Testis (tissue), 3 donors: ENCODE measurements around the gene RFX2. TPM values are rescaled to one million over a fixed set of nuclear protein-coding genes. Genes with fewer than 3 reads are reported as not detected.
A peak's percentile ranks its signal among the peaks of the same experiment; 100 is the strongest.

Source experiments
- DNase-seq: peaks from one replicate; pipeline ENCODE4 v3.0.0-alpha.2; 2019
- H3K27ac ChIP-seq, 2 donors: fragments of 200-600 bp; sonication (generic); one replicate each; pipeline ENCODE4 v1.5.1; 2019
- H3K27me3 ChIP-seq: fragments of 200-600 bp; sonication (generic); one replicate; pipeline ENCODE4 v1.5.1; 2019
- H3K36me3 ChIP-seq: fragments of 200-600 bp; sonication (generic); one replicate; pipeline ENCODE4 v1.5.1; 2017; ENCODE audit warnings: low read depth; ENCODE audit errors: missing control alignments
- H3K4me1 ChIP-seq: fragments of 200-600 bp; sonication (generic); one replicate; pipeline ENCODE4 v1.5.1; 2019
- H3K4me3 ChIP-seq, 2 donors: fragments of 200-600 bp; sonication (generic); one replicate each; pipeline ENCODE4 v1.5.1; 2017 to 2019
- H3K9me3 ChIP-seq: fragments of 200-600 bp; sonication (generic); one replicate; pipeline ENCODE4 v1.5.1; 2017
- CTCF ChIP-seq, 3 experiments: fragments of 450-650 bp in 2 of 3; fragments of 200-600 bp in 1 of 3; sonication (generic) in 1 of 3; IDR thresholded peaks; one replicate each; pipeline ENCODE4 v1.5.1; 2016 to 2019; ENCODE audit warnings: antibody characterized with exemption in 3 of 3, mild to moderate bottlenecking in 2 of 3, moderate library complexity in 1 of 3
- POLR2A ChIP-seq: fragments of 450-650 bp; IDR thresholded peaks from one replicate; pipeline ENCODE4 v1.6.1; 2017; ENCODE audit warnings: antibody characterized with exemption, mild to moderate bottlenecking, moderate library complexity
- WGBS, 2 donors: methylation state at CpG; one replicate each; pipeline ENCODE4 v1.1.5; 2018; 5-methylcytosine and 5-hydroxymethylcytosine counted together
- intact Hi-C: fragments of 100-400 bp; cut with DNase I; formaldehyde crosslinking; loops from one replicate; pipeline ENCODE4 v1.15.1; 2023; ENCODE audit warnings: low total_unique reads
- polyA plus RNA-seq: library from polyadenylated mRNA; stranded (reverse); fragments of 350-450 nt; fragmentation: Illumina TruSeq; extraction: RNeasy Lipid Tissue Mini Kit (QIAGEN cat#74804); gene quantifications from one replicate; pipeline ENCODE4 v1.2.3, GENCODE V29; 2014; ENCODE audit warnings: low read depth, low replicate concordance; ENCODE audit not compliant: insufficient read depth
- total RNA-seq, 2 donors: library from RNA; depleted of rRNA; stranded (reverse); fragments of >200 nt; gene quantifications; one replicate each; pipeline ENCODE4 v1.2.3, GENCODE V29; 2016

Gene RFX2
- total and polyA plus RNA-seq, 3 donors from 2014 or later: 92.9 to 197 (median 127) TPM

DNA sequence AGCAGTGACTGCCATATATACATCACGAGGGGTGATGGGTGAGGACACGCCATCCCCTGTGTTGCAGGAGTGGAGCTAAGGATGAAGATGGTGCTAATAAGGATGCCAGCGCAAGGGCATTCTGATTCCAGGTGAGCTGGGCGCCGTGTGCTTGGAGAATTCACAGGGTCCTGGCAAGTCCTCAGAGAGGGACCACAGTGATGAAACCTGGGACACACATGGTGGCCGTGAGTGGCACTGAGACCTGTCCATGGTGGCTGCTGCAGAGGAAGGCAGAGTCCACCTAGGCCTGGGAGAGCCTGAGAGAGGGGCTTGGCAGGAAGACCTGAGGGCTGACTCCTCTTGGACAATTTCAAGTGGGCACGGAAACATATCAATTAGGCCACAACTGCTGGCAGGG, 65.2 kb downstream of the RFX2 start:
- Histone ChIP-seq H3K36me3 (no peaks in the 10 kb centered on the region), H3K4me1 (peaks cover 2% of the 10 kb centered on the region), H3K27me3 (no peaks in the 10 kb centered on the region), H3K9me3 (no peaks in the 10 kb centered on the region), H3K27ac (no peak overlapping the region), H3K4me3 (no peak overlapping the region)
- DNase-seq: peak; percentile 10
- WGBS, 2 donors: 93 to 95% methylated on average over 7 of the region's 7 CpGs
- intact Hi-C loops: loop anchor here (5.0 kb wide), 1 partner anchor 82 kb away; no protein-coding TSS in a partner anchor
- no peak for TF ChIP-seq POLR2A
- no peak for TF ChIP-seq CTCF (IDR thresholded peaks at IDR 0.05)

- no peak for TF ChIP-seq CTCF (IDR thresholded peaks at IDR 0.05)
Observed at GRCh38 chr19:6044056-6044805, 66.1 kb downstream of the RFX2 start.

GRCh38 chr19:6042776-6043726, 67.2 kb downstream of the RFX2 start:
- Histone ChIP-seq H3K27me3 (no peaks in the 10 kb centered on the region), H3K27ac (no peak overlapping the region), H3K9me3 (no peaks in the 10 kb centered on the region), H3K4me1 (no peaks in the 10 kb centered on the region), H3K36me3 (no peaks in the 10 kb centered on the region), H3K4me3 (no peak overlapping the region)
- TF ChIP-seq CTCF (IDR thresholded peaks at IDR 0.05) (no peak), POLR2A (no peak)
- intact Hi-C loops: no loop called here
- peak; percentile 7 for DNase-seq
- WGBS, 2 donors: 88 to 96% methylated on average over 6 to 12 of the region's 12 CpGs

More at GRCh38 chr19:6044056-6044805, 66.1 kb downstream of the RFX2 start:
- 88 to 90% methylated on average over 21 of the region's 21 CpGs for WGBS, 2 donors
- DNase-seq: peak; percentile 7
- intact Hi-C loops: no loop called here
- H3K9me3 ChIP-seq: no peaks in the 10 kb centered on the region
- peaks cover 2% of the 10 kb centered on the region for H3K4me1 ChIP-seq
- no peak overlapping the region for H3K27ac ChIP-seq
- no peaks in the 10 kb centered on the region for H3K27me3 ChIP-seq
- no peak overlapping the region for H3K4me3 ChIP-seq
- H3K36me3 ChIP-seq: no peaks in the 10 kb centered on the region

GRCh38 chr19:6041991-6042481, 68.3 kb downstream of the RFX2 start:
- DNase-seq: peak; percentile 13
- intact Hi-C loops: no loop called here
- no peaks in the 10 kb centered on the region for H3K36me3 ChIP-seq

More at GRCh38 chr19:6041991-6042481, 68.3 kb downstream of the RFX2 start:
- no peaks in the 10 kb centered on the region for H3K4me1 ChIP-seq
- no peak overlapping the region for H3K4me3 ChIP-seq
- H3K9me3 ChIP-seq: no peaks in the 10 kb centered on the region
- H3K27me3 ChIP-seq: no peaks in the 10 kb centered on the region
- TF ChIP-seq CTCF (IDR thresholded peaks at IDR 0.05): no peak
- TF ChIP-seq POLR2A: no peak
- 91 to 92% methylated on average over 26 to 27 of the region's 27 CpGs for WGBS, 2 donors
- H3K27ac ChIP-seq: no peak overlapping the region
